GM10847 (cell line): Measurements from ENCODE around the gene JUN.

Experiments used
- POLR2A ChIP-seq: IDR thresholded peaks from 2 replicates; pipeline ENCODE4 v1.6.1; 2011; ENCODE audit not compliant: insufficient read length; ENCODE audit errors: extremely low read depth

JUN gene

DNA sequence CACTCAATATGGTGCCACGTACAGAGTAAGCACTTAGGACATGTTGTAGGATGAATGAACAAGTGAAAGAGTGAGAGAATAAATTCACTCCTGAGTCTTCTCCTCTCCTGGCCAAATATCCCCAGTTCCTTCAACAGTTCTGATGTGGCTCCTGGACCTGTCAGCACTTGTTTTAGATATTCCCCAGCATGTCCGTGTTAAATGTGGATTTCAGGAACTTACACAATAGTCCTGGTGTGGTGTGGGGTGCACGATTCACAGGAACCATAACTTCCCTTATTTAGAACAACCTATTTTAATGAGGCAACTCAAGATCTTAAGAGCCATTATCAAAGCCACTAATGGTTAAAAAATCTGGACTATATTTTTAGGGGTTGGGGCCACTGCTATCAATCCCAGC, 45.0 kb downstream of the JUN start:
- TF ChIP-seq POLR2A = no peak

DNA sequence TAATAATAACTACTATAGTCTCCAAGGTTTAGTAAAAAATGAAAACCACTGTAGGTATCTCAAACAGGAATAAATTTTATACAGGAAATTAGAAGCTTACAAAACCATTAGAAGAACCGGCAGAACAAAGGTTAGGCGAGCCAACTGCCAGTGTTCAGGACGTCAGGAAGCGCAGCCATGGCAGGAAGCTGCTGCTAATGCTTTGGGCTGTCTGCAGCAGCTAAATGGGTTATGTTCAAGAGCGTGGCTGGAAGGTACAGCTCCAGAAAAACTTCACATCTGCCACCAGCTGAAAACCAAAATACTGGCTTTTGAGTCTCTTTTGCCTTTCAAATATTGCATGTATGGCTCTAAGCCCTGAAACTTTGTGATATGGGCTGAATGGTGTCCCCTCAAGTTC, 48.3 kb downstream of the JUN start:
- TF ChIP-seq POLR2A = no peak

GRCh38 chr1:58734630-58735029, 49.2 kb downstream of the JUN start:
- TF ChIP-seq POLR2A = no peak

- TF ChIP-seq POLR2A = no peak
These were observed 51.6 kb downstream of the JUN start for GRCh38 chr1:58732087-58732775.
